SW480 (cell line): Measurements from ENCODE around the gene KLHL29.
A peak's percentile ranks its signal among the peaks of the same experiment; 100 is the strongest.

Experiments used
- DNase-seq: peaks from one replicate; pipeline ENCODE4 v3.0.0-alpha.2; 2016; ENCODE audit warnings: low spot score

KLHL29 gene

DNA sequence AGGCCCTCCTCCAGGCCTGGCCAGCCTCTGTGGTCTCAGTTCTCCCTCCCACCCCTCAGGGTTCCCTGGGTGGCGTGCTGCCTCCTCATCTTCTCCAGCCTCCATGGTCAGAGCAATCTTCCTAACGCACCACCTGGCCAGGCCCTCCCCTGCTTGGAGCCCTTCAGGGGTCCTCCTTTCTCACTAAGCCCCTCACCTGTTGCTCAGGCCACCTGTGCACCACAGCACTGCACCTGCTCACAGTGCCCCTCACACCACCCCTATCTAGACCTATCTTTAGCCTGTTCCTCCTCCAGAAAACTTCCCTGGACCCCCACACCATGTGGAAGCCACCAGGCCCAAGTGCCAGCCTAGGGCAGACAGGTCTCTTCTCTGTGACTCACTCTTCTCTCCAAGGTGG lies 274.8 kb downstream of the KLHL29 start:
- no peak for DNase-seq

- no peak for DNase-seq
These were observed 275.3 kb downstream of the KLHL29 start for GRCh38 chr2:23660237-23660636.

DNA sequence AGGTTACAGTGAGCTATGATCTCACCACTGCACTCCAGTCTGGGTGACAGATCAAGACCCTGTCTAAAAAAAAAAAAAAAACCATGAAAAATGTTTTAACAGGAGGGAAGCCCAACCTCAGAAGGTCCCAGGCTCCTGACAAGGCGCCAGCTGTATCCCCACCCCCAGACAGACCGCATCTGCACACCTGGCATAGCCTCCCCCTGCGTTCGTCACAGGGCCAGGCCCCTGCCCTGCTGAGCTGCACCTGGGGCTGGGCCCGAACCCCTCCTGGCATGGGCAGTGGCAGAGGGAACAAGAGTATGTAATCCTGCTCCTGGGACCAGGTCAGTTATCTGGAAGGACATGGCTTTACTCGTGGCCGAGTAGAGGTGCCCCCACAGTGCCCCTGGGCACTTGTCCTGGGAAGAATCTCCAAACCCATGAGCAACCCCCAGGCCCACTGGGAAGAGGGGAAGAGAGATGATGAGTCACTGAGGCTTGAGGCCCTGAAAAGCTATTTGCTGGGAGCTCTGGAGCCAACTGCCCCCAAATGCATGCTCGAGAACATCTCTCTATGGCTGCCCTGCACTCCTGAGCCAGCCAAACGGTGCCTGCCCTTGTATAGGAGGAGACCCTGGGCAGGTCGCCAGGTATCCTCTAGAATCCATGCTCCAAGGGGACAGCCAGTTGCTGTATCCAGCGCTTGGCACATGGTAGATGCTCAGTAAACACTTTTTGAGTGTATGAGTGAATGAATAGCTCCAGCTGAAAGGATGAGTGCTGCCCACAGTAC lies 276.5 kb downstream of the KLHL29 start:
- DNase-seq = no peak

DNA sequence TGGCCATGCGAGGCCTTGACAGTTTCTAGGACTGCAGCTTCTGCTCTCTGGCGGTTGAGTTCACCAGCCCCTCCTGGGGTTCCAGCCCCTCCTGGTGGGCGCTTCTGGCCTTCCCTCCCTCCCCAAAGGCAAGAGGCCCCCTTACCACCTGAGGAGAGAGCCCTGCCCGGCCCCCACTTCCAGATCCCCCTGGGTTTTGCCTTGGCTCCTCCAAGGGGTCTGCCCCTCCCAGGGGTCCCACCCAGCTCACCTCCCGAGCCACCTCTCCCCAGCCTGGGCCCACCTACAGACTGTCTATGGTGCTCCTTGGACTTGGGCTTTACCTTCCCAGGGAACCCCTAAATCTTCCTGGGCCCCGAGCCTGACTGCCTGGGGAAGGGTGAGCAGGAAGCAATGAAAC lies 277.5 kb downstream of the KLHL29 start:
- DNase-seq = no peak

- DNase-seq = no peak
These were observed 278.3 kb downstream of the KLHL29 start for GRCh38 chr2:23662941-23663920.

- no peak for DNase-seq
These were observed 279.2 kb downstream of the KLHL29 start for GRCh38 chr2:23664066-23664788.

GRCh38 chr2:23666241-23666979 lies 281.4 kb downstream of the KLHL29 start:
- no peak for DNase-seq

- no peak for DNase-seq
These were observed 282.0 kb downstream of the KLHL29 start for GRCh38 chr2:23666980-23667357.

GRCh38 chr2:23668756-23669304 lies 283.9 kb downstream of the KLHL29 start:
- DNase-seq = no peak

GRCh38 chr2:23669413-23670244 lies 284.6 kb downstream of the KLHL29 start:
- DNase-seq = no peak

DNA sequence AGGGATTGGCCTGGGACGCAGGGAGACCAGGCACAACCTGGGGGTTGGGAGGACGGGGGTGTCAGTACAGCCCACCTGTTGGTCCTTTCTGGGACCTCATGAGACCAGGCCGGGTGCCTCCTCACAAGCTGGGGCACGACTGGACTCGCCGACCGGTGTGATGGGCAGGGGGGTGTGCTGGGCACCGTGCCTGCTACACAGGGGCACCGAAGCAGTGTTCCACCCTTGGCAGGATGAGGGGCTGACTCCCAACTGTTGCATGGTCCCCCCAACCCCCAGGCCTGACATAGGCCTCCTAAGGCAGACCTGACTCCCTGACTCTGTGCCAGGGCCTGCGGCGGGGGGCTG lies 285.2 kb downstream of the KLHL29 start:
- no peak for DNase-seq

DNA sequence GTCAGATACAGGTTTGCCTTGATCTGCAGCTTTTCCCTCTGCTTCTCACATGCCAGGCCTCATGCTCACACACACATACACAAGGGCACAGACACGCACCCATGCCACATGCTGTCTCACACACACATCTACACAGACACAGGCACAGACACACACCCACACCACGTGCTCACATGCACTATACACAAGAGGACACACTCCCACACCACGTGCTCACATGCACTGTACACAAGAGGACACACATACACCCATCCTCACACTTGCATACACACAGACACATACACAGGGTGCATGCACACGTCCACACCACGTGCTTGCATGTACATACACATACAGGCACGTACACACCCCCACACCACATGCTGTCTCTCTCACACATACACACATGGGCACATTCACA lies 288.1 kb downstream of the KLHL29 start:
- DNase-seq = no peak

DNA sequence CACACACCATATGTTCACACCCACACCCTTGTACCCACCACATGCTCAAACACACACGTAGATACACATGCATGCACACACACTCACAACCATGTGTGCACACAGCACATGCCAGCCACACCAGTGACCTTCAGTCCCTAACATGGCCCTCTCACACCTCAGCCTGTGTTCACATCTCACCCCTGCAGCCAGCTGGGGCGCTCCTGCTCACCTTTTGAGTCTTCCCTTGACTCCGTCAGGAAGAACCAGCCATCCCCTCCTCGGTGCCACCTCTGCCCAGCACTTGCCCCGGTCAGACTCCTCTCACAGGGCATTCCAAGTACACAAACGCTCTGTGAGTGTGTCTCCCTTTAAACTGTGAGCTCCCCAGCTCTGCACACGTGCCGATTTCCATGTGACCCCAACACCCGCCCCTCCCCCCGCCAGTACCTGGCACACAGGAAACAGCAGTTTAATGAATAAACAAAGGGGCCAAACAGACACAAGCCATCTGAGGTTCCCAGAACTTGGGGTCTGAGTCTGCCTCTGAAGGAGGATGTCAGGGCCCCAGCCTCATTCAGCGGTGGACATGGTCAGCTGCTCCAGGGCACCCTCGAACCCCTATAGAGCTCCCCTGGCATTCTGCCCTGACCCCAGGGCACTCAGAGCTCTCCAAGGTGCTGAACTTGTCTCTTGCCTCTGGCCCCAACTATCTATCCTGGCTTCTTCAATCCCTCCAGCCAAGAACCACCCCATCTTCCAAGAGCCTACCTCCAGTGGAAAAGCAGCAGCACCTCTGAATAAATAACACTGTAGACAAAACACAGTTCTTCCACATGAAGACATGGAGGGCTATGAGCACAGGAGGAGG lies 289.1 kb downstream of the KLHL29 start:
- peak; percentile 15 for DNase-seq

GRCh38 chr2:23675506-23675905 lies 290.5 kb downstream of the KLHL29 start:
- DNase-seq = no peak

GRCh38 chr2:23677836-23678235 lies 292.9 kb downstream of the KLHL29 start:
- DNase-seq = no peak

- DNase-seq = no peak
These were observed 294.1 kb downstream of the KLHL29 start for GRCh38 chr2:23679044-23679443.

GRCh38 chr2:23680951-23681350 lies 296.0 kb downstream of the KLHL29 start:
- no peak for DNase-seq

GRCh38 chr2:23681356-23682140 lies 296.6 kb downstream of the KLHL29 start:
- no peak for DNase-seq

- no peak for DNase-seq
These were observed 297.5 kb downstream of the KLHL29 start for GRCh38 chr2:23682481-23682880.
